Measurements from ENCODE around the gene NTHL1. TPM values are rescaled to one million over a fixed set of nuclear protein-coding genes. Genes with fewer than 3 reads are reported as not detected.

The NTHL1 gene
- polyA plus RNA-seq, 4 donors, result 13.0 to 27.6 (median 18.5) TPM

- Histone ChIP-seq H3K27ac (ENCODE audit: low read depth in 1 of 3, low read length in 2 of 3) (peak overlapping the region in 1 of 3 donors; percentile 77), H3K27me3 (ENCODE audit: control insufficient read depth in 3 of 3, insufficient read depth in 3 of 3, low read length in 3 of 3) (peaks cover 3 to 35% (median 15%) of the 10 kb centered on the region in 3 donors), H3K4me1 (ENCODE audit: control insufficient read depth in 3 of 3, insufficient read depth in 2 of 3, low read depth in 1 of 3, low read length in 2 of 3) (peaks cover 0 to 26% (median 0%) of the 10 kb centered on the region in 3 donors), H3K36me3 (ENCODE audit: control insufficient read depth in 3 of 3, insufficient read depth in 2 of 3, low read depth in 1 of 3, low read length in 3 of 3) (peaks cover 2 to 26% (median 5%) of the 10 kb centered on the region in 3 donors), H3K4me3 (ENCODE audit: low read depth in 1 of 3, low read length in 3 of 3) (peak overlapping the region in 1 of 3 donors; percentile 36), H3K9me3 (ENCODE audit: control insufficient read depth in 2 of 2, insufficient read depth in 1 of 2, low read depth in 1 of 2, low read length in 1 of 2) (peaks cover 0 to 7% of the 10 kb centered on the region in 2 donors)
- 5 to 8% (median 7%) methylated on average over 18 of the region's 18 CpGs for WGBS, 3 donors
- peak; percentile 34 to 38 for DNase-seq
- FAIRE-seq, result no peak
Measured at GRCh38 chr16:1991135-1991551, 56.5 kb downstream of the NTHL1 start.

- DNase-seq, result peak; percentile 40 to 53
- peaks cover 2 to 30% (median 5%) of the 10 kb centered on the region in 3 donors for H3K36me3 ChIP-seq (ENCODE audit: control insufficient read depth in 3 of 3, insufficient read depth in 2 of 3, low read depth in 1 of 3, low read length in 3 of 3)
- peak overlapping the region in 1 of 3 donors; percentile 41 for H3K27ac ChIP-seq (ENCODE audit: low read depth in 1 of 3, low read length in 2 of 3)
- FAIRE-seq, result no peak
- peaks cover 3 to 35% (median 15%) of the 10 kb centered on the region in 3 donors for H3K27me3 ChIP-seq (ENCODE audit: control insufficient read depth in 3 of 3, insufficient read depth in 3 of 3, low read length in 3 of 3)
- peaks cover 0 to 7% of the 10 kb centered on the region in 2 donors for H3K9me3 ChIP-seq (ENCODE audit: control insufficient read depth in 2 of 2, insufficient read depth in 1 of 2, low read depth in 1 of 2, low read length in 1 of 2)
- WGBS, 3 donors, result 0 to 2% (median 2%) methylated on average over 35 to 50 of the region's 50 CpGs
- peak overlapping the region; percentile 22 to 35 (median 23) for H3K4me3 ChIP-seq (ENCODE audit: low read depth in 1 of 3, low read length in 3 of 3)
- H3K4me1 ChIP-seq (ENCODE audit: control insufficient read depth in 3 of 3, insufficient read depth in 2 of 3, low read depth in 1 of 3, low read length in 2 of 3), result peaks cover 0 to 32% (median 0%) of the 10 kb centered on the region in 3 donors
Measured at GRCh38 chr16:1990351-1991134, 57.1 kb downstream of the NTHL1 start.

GRCh38 chr16:1990101-1990350 lies 57.6 kb downstream of the NTHL1 start:
- Histone ChIP-seq H3K4me3 (ENCODE audit: low read depth in 1 of 3, low read length in 3 of 3) (peak overlapping the region in 2 of 3 donors; percentile 22 to 35), H3K9me3 (ENCODE audit: control insufficient read depth in 2 of 2, insufficient read depth in 1 of 2, low read depth in 1 of 2, low read length in 1 of 2) (peaks cover 0 to 7% of the 10 kb centered on the region in 2 donors), H3K27ac (ENCODE audit: low read depth in 1 of 3, low read length in 2 of 3) (no peak overlapping the region), H3K4me1 (ENCODE audit: control insufficient read depth in 3 of 3, insufficient read depth in 2 of 3, low read depth in 1 of 3, low read length in 2 of 3) (peaks cover 0 to 37% (median 0%) of the 10 kb centered on the region in 3 donors), H3K27me3 (ENCODE audit: control insufficient read depth in 3 of 3, insufficient read depth in 3 of 3, low read length in 3 of 3) (peaks cover 3 to 35% (median 15%) of the 10 kb centered on the region in 3 donors), H3K36me3 (ENCODE audit: control insufficient read depth in 3 of 3, insufficient read depth in 2 of 3, low read depth in 1 of 3, low read length in 3 of 3) (peaks cover 2 to 30% (median 2%) of the 10 kb centered on the region in 3 donors)
- no peak for DNase-seq
- FAIRE-seq, result no peak
- 0 to 2% (median 0%) methylated on average over 3 to 25 of the region's 25 CpGs for WGBS, 3 donors

Other genes starting within 250 kb of the NTHL1 start
- gene HAGH, start 221.0 kb downstream of the NTHL1 start, polyA plus RNA-seq, result 100 to 1,000 TPM in 2 of 4 donors, 10 to 100 TPM in 2; 49.4 to 167 (median 102) TPM
- gene FAHD1, start 220.6 kb downstream of the NTHL1 start, polyA plus RNA-seq, result 100 to 1,000 TPM in 1 of 4 donors, 10 to 100 TPM in 3; 55.1 to 181 (median 76.7) TPM
- gene MEIOB, start 175.7 kb downstream of the NTHL1 start, polyA plus RNA-seq, result under 1 TPM in 2 of 4 donors, not detected in 2; 0.34 to 0.38 TPM
- under 1 TPM in 1 of 4 donors, not detected in 3; 0.04 TPM for gene HS3ST6, start 129.4 kb downstream of the NTHL1 start, polyA plus RNA-seq
- gene MSRB1, start 104.6 kb downstream of the NTHL1 start, polyA plus RNA-seq, result 100 to 1,000 TPM in 1 of 4 donors, 10 to 100 TPM in 3; 50.6 to 105 (median 62.0) TPM
- gene RPL3L, start 93.1 kb downstream of the NTHL1 start, polyA plus RNA-seq, result 1 to 10 TPM in 1 of 4 donors, under 1 TPM in 2, not detected in 1; 0.38 to 1.1 (median 0.67) TPM
- gene NDUFB10, start 88.3 kb downstream of the NTHL1 start, polyA plus RNA-seq, result 100 to 1,000 TPM; 132 to 544 (median 376) TPM
- 1,000 to 10,000 TPM; 1,075 to 4,112 (median 2,558) TPM for gene RPS2, start 83.0 kb downstream of the NTHL1 start, polyA plus RNA-seq
- gene RNF151, start 81.0 kb downstream of the NTHL1 start, polyA plus RNA-seq, result under 1 TPM in 2 of 4 donors, not detected in 2; 0.09 to 0.18 TPM
- gene TBL3, start 75.8 kb downstream of the NTHL1 start, polyA plus RNA-seq, result 10 to 100 TPM; 34.1 to 49.7 (median 45.6) TPM
- gene NOXO1, start 66.4 kb downstream of the NTHL1 start, polyA plus RNA-seq, result 10 to 100 TPM in 2 of 4 donors, 1 to 10 TPM in 2; 3.1 to 30.5 (median 10.8) TPM
- 100 to 1,000 TPM in 2 of 4 donors, 10 to 100 TPM in 2; 50.4 to 261 (median 94.7) TPM for gene GFER, start 63.6 kb downstream of the NTHL1 start, polyA plus RNA-seq
- gene SYNGR3, start 57.9 kb downstream of the NTHL1 start, polyA plus RNA-seq, result 1 to 10 TPM in 2 of 4 donors, under 1 TPM in 2; 0.45 to 5.4 (median 0.92) TPM
- gene ZNF598, start 38.0 kb downstream of the NTHL1 start, polyA plus RNA-seq, result 10 to 100 TPM; 26.7 to 51.9 (median 29.7) TPM
- 1 to 10 TPM in 1 of 4 donors, under 1 TPM in 2, not detected in 1; 0.48 to 9.0 (median 0.81) TPM for gene NPW, start 28.0 kb downstream of the NTHL1 start, polyA plus RNA-seq
- 10 to 100 TPM; 15.7 to 76.1 (median 42.9) TPM for gene NHERF2, start 20.9 kb downstream of the NTHL1 start, polyA plus RNA-seq
- 10 to 100 TPM; 35.1 to 75.9 (median 60.1) TPM for gene TSC2, start 151 bp upstream of the NTHL1 start, polyA plus RNA-seq
- gene PKD1, start 88.1 kb upstream of the NTHL1 start, polyA plus RNA-seq, result 10 to 100 TPM; 10.5 to 42.2 (median 26.7) TPM
- gene RAB26, start 100.8 kb upstream of the NTHL1 start, polyA plus RNA-seq, result 10 to 100 TPM; 11.9 to 31.9 (median 23.7) TPM
- 10 to 100 TPM; 47.6 to 73.4 (median 64.1) TPM for gene TRAF7, start 107.9 kb upstream of the NTHL1 start, polyA plus RNA-seq
- gene CASKIN1, start 148.8 kb upstream of the NTHL1 start, polyA plus RNA-seq, result 1 to 10 TPM in 1 of 4 donors, under 1 TPM in 3; 0.27 to 1.1 (median 0.51) TPM
- gene MLST8, start 157.6 kb upstream of the NTHL1 start, polyA plus RNA-seq, result 10 to 100 TPM; 41.5 to 68.7 (median 62.7) TPM
- 10 to 100 TPM in 1 of 4 donors, 1 to 10 TPM in 3; 1.6 to 84.1 (median 8.6) TPM for gene BRICD5, start 163.0 kb upstream of the NTHL1 start, polyA plus RNA-seq
- 10 to 100 TPM; 11.1 to 16.2 (median 13.4) TPM for gene PGP, start 167.0 kb upstream of the NTHL1 start, polyA plus RNA-seq
- gene E4F1, start 175.8 kb upstream of the NTHL1 start, polyA plus RNA-seq, result 10 to 100 TPM; 16.5 to 37.1 (median 22.8) TPM
- gene DNASE1L2, start 188.6 kb upstream of the NTHL1 start, polyA plus RNA-seq, result 1 to 10 TPM in 2 of 4 donors, under 1 TPM in 2; 0.55 to 3.8 (median 1.4) TPM
- 100 to 1,000 TPM in 3 of 4 donors, 10 to 100 TPM in 1; 86.1 to 246 (median 166) TPM for gene ECI1, start 203.8 kb upstream of the NTHL1 start, polyA plus RNA-seq
- 100 to 1,000 TPM in 3 of 4 donors, 10 to 100 TPM in 1; 91.7 to 166 (median 138) TPM for gene RNPS1, start 220.3 kb upstream of the NTHL1 start, polyA plus RNA-seq

Data from small intestine (tissue), 7 donors.